GM23338 (cell line): ENCODE results near the gene HOXB3.

ENCODE experiments used
- CREB1 ChIP-seq: fragments of 250-450 bp; sonication (Bioruptor Pico); IDR thresholded peaks from 2 replicates; pipeline ENCODE4 v1.5.0; 2020; ENCODE audit warnings: low read depth, mild to moderate bottlenecking, moderate library complexity
- EZH2 ChIP-seq: fragments of 200-600 bp; sonication (generic); IDR thresholded peaks from one replicate; pipeline ENCODE4 v1.8.0; 2017; ENCODE audit warnings: antibody characterized with exemption, mild to moderate bottlenecking, low read depth; ENCODE audit not compliant: unreplicated experiment
- EZH2phosphoT487 ChIP-seq: fragments of 200-600 bp; sonication (generic); IDR thresholded peaks from one replicate; pipeline ENCODE4 v1.8.1; 2018; ENCODE audit warnings: antibody characterized with exemption; ENCODE audit not compliant: unreplicated experiment
- JUNB ChIP-seq: IDR thresholded peaks from one replicate; pipeline ENCODE4 v1.6.1; 2016; ENCODE audit warnings: antibody characterized with exemption; ENCODE audit not compliant: unreplicated experiment
- POLR2AphosphoS5 ChIP-seq: IDR thresholded peaks from 2 replicates; pipeline ENCODE4 v1.6.1; 2016; ENCODE audit warnings: antibody characterized with exemption, low read depth
- STAT1 ChIP-seq: IDR thresholded peaks from one replicate; pipeline ENCODE4 v1.6.1; 2016; ENCODE audit warnings: antibody characterized with exemption; ENCODE audit not compliant: unreplicated experiment
- ZNF114 ChIP-seq: fragments of 250-450 bp; sonication (Bioruptor Pico); IDR thresholded peaks from 2 replicates; pipeline ENCODE4 v1.5.0; 2020; ENCODE audit warnings: mild to moderate bottlenecking, moderate library complexity
- ZNF331 ChIP-seq: fragments of 250-450 bp; sonication (Bioruptor Pico); IDR thresholded peaks from 2 replicates; pipeline ENCODE4 v1.5.0; 2020; ENCODE audit warnings: low read depth, mild to moderate bottlenecking, moderate library complexity
- TF ChIP-seq, protein P1 (sequence below), 2 experiments: fragments of 200-600 bp in 1 of 2; sonication (generic) in 1 of 2; conservative IDR thresholded peaks; 2 replicates each; pipeline versions ENCODE4 v1.5.1 to v1.6.1; 2016 to 2017; ENCODE audit warnings: antibody characterized with exemption in 2 of 2, low read depth in 2 of 2, mild to moderate bottlenecking in 2 of 2, moderate library complexity in 1 of 2
- TF ChIP-seq, protein P2 (sequence below): IDR thresholded peaks from one replicate; pipeline ENCODE4 v1.6.1; 2018; ENCODE audit warnings: antibody characterized with exemption; ENCODE audit not compliant: unreplicated experiment
- TF ChIP-seq, protein P3 (sequence below): IDR thresholded peaks from 2 replicates; pipeline ENCODE4 v1.6.1; 2016; ENCODE audit warnings: antibody characterized with exemption

DNA sequence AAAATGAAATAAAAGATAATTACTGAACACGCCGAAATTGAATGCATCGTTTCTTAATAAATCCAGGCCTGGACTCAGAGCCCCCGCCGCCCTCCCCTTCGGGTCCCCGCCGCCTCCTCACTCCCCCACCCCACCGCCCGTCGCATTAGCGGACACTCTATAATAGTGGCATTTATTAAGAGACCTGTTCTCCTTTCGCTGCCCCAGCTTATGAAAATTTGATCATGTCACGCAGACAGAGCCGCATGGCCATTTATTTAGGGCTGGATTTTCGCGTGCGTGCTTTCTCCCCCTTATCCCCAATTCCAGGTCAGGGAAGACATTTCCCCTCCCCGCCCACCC is 38.9 kb downstream of the HOXB3 start:
- TF ChIP-seq EZH2phosphoT487 (no peak), CREB1 (no peak), POLR2AphosphoS5 (no peak), EZH2 (peak; percentile 38), JUNB (no peak), ZNF331 (CRISPR knock-in tag) (no peak), STAT1 (no peak), ZNF114 (CRISPR knock-in tag) (no peak)
- TF ChIP-seq, protein P1, sequence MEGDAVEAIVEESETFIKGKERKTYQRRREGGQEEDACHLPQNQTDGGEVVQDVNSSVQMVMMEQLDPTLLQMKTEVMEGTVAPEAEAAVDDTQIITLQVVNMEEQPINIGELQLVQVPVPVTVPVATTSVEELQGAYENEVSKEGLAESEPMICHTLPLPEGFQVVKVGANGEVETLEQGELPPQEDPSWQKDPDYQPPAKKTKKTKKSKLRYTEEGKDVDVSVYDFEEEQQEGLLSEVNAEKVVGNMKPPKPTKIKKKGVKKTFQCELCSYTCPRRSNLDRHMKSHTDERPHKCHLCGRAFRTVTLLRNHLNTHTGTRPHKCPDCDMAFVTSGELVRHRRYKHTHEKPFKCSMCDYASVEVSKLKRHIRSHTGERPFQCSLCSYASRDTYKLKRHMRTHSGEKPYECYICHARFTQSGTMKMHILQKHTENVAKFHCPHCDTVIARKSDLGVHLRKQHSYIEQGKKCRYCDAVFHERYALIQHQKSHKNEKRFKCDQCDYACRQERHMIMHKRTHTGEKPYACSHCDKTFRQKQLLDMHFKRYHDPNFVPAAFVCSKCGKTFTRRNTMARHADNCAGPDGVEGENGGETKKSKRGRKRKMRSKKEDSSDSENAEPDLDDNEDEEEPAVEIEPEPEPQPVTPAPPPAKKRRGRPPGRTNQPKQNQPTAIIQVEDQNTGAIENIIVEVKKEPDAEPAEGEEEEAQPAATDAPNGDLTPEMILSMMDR (conservative IDR thresholded peaks at IDR 0.05; ENCODE audit: low read depth in 2 of 2), result no peak
- TF ChIP-seq, protein P2, sequence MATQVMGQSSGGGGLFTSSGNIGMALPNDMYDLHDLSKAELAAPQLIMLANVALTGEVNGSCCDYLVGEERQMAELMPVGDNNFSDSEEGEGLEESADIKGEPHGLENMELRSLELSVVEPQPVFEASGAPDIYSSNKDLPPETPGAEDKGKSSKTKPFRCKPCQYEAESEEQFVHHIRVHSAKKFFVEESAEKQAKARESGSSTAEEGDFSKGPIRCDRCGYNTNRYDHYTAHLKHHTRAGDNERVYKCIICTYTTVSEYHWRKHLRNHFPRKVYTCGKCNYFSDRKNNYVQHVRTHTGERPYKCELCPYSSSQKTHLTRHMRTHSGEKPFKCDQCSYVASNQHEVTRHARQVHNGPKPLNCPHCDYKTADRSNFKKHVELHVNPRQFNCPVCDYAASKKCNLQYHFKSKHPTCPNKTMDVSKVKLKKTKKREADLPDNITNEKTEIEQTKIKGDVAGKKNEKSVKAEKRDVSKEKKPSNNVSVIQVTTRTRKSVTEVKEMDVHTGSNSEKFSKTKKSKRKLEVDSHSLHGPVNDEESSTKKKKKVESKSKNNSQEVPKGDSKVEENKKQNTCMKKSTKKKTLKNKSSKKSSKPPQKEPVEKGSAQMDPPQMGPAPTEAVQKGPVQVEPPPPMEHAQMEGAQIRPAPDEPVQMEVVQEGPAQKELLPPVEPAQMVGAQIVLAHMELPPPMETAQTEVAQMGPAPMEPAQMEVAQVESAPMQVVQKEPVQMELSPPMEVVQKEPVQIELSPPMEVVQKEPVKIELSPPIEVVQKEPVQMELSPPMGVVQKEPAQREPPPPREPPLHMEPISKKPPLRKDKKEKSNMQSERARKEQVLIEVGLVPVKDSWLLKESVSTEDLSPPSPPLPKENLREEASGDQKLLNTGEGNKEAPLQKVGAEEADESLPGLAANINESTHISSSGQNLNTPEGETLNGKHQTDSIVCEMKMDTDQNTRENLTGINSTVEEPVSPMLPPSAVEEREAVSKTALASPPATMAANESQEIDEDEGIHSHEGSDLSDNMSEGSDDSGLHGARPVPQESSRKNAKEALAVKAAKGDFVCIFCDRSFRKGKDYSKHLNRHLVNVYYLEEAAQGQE, result no peak
- TF ChIP-seq, protein P3, sequence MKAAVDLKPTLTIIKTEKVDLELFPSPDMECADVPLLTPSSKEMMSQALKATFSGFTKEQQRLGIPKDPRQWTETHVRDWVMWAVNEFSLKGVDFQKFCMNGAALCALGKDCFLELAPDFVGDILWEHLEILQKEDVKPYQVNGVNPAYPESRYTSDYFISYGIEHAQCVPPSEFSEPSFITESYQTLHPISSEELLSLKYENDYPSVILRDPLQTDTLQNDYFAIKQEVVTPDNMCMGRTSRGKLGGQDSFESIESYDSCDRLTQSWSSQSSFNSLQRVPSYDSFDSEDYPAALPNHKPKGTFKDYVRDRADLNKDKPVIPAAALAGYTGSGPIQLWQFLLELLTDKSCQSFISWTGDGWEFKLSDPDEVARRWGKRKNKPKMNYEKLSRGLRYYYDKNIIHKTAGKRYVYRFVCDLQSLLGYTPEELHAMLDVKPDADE, result no peak
